IMR-90 (cell line): ENCODE measurements around the gene CUL7. TPM values are rescaled to one million over a fixed set of nuclear protein-coding genes. Genes with fewer than 3 reads are reported as not detected.
A peak's percentile ranks its signal among the peaks of the same experiment; 100 is the strongest.

Experiments used
- ATAC-seq: fragments of 200-7000 bp; cut with Tn5 transposase; 2 replicates; pipeline ENCODE4 v1.9.1; 2020; ENCODE audit warnings: low read depth, mild to moderate bottlenecking, moderate library complexity
- BruUV-seq: library from RNA; stranded (reverse); fragments of 400-500 nt; replicated peaks from 2 replicates; lab custom pipeline; 2021; lab: Mats Ljungman, UMichigan
- CTCF ChIA-PET: fragments of 300-600 bp; formaldehyde crosslinking; extraction: SDS; loops from one replicate; lab custom pipeline; 2021; ENCODE audit warnings: antibody characterized with exemption; lab: Yijun Ruan, JAX
- POLR2A ChIA-PET: fragments of 300-600 bp; sonication (Branson Sonifier 250); formaldehyde crosslinking; loops from one replicate; lab custom pipeline; 2022; ENCODE audit warnings: antibody characterized with exemption; ENCODE audit not compliant: unreplicated experiment; lab: Charles Lee
- DNase-seq: peaks from one replicate; pipeline ENCODE4 v3.0.0; 2013
- H2AFZ ChIP-seq: replicated peaks from 2 replicates; pipeline ENCODE3; 2013; ENCODE audit warnings: low read length, mild to moderate bottlenecking; ENCODE audit not compliant: poor library complexity
- H2AK5ac ChIP-seq: 2 replicates; pipeline ENCODE4 v1.6.1; 2013; ENCODE audit warnings: low read depth, low read length, inconsistent platforms
- H2AK9ac ChIP-seq: replicated peaks from 2 replicates; pipeline ENCODE3; 2013; ENCODE audit warnings: mild to moderate bottlenecking, low read depth, low read length, moderate library complexity; ENCODE audit not compliant: poor library complexity
- H2BK120ac ChIP-seq: 2 replicates; pipeline ENCODE4 v1.6.1; 2013; ENCODE audit warnings: low read depth, low read length, inconsistent platforms
- H2BK15ac ChIP-seq: 3 replicates; pipeline ENCODE4 v1.6.1; 2013; ENCODE audit warnings: low read depth, low read length, inconsistent platforms
- H2BK20ac ChIP-seq: 2 replicates; pipeline ENCODE4 v1.6.1; 2013; ENCODE audit warnings: low read depth, mild to moderate bottlenecking, inconsistent platforms, low read length, moderate library complexity
- H2BK5ac ChIP-seq: 2 replicates; pipeline ENCODE4 v1.6.1; 2013; ENCODE audit warnings: mild to moderate bottlenecking, low read depth, low read length, inconsistent platforms; ENCODE audit not compliant: poor library complexity, severe bottlenecking
- H3K14ac ChIP-seq: replicated peaks from 2 replicates; pipeline ENCODE4 v1.6.1; 2013; ENCODE audit warnings: low read depth, low read length, inconsistent platforms
- H3K18ac ChIP-seq: 2 replicates; pipeline ENCODE4 v1.6.1; 2013; ENCODE audit warnings: low read depth, low read length, control low read depth
- H3K23ac ChIP-seq: 2 replicates; pipeline ENCODE4 v1.6.1; 2013; ENCODE audit warnings: low read depth, low read length, inconsistent platforms
- H3K27ac ChIP-seq: 2 replicates; pipeline ENCODE4 v1.5.1; 2013; ENCODE audit warnings: mild to moderate bottlenecking, control low read depth, low read length; ENCODE audit not compliant: insufficient read depth
- H3K27me3 ChIP-seq: 2 replicates; pipeline ENCODE4 v1.6.1; 2013; ENCODE audit warnings: low read length; ENCODE audit not compliant: control insufficient read depth, insufficient read depth
- H3K36me3 ChIP-seq: 2 replicates; pipeline ENCODE4 v1.6.1; 2013; ENCODE audit warnings: low read length, mixed read lengths; ENCODE audit not compliant: control insufficient read depth, insufficient read depth
- H3K4ac ChIP-seq: 2 replicates; pipeline ENCODE4 v1.6.1; 2013; ENCODE audit warnings: low read depth, low read length, inconsistent platforms
- H3K4me1 ChIP-seq: 2 replicates; pipeline ENCODE4 v1.6.1; 2013; ENCODE audit warnings: low read length, mixed read lengths; ENCODE audit not compliant: control insufficient read depth, insufficient read depth
- H3K4me2 ChIP-seq: 2 replicates; pipeline ENCODE4 v1.6.1; 2013; ENCODE audit warnings: low read depth, mild to moderate bottlenecking, control low read depth, low read length, moderate library complexity
- H3K4me3 ChIP-seq: 2 replicates; pipeline ENCODE4 v1.5.1; 2013; ENCODE audit warnings: low read depth, mild to moderate bottlenecking, control low read depth, low read length, moderate library complexity; ENCODE audit not compliant: insufficient read depth
- H3K56ac ChIP-seq: 2 replicates; pipeline ENCODE4 v1.6.1; 2013; ENCODE audit warnings: low read length, inconsistent platforms; ENCODE audit not compliant: insufficient read depth; ENCODE audit errors: extremely low read depth
- H3K79me1 ChIP-seq, 2 experiments: 2 replicates each; pipeline ENCODE4 v1.6.1; 2013; ENCODE audit warnings: low read length in 2 of 2, inconsistent platforms in 1 of 2, low read depth in 1 of 2
- H3K9ac ChIP-seq: 2 replicates; pipeline ENCODE4 v1.6.1; 2013; ENCODE audit warnings: low read depth, low read length, control low read depth
- H3K9me1 ChIP-seq: 2 replicates; pipeline ENCODE4 v1.6.1; 2013; ENCODE audit warnings: low read length, inconsistent platforms; ENCODE audit not compliant: insufficient read depth
- H3K9me3 ChIP-seq: 2 replicates; pipeline ENCODE4 v1.6.1; 2013; ENCODE audit warnings: low read length; ENCODE audit not compliant: control insufficient read depth, insufficient read depth
- H4K20me1 ChIP-seq: 2 replicates; pipeline ENCODE4 v1.6.1; 2013; ENCODE audit warnings: low read length, inconsistent platforms; ENCODE audit not compliant: insufficient read depth
- H4K5ac ChIP-seq: 2 replicates; pipeline ENCODE4 v1.6.1; 2013; ENCODE audit warnings: mild to moderate bottlenecking, low read depth, low read length, control low read depth
- H4K8ac ChIP-seq, 2 experiments: 2 replicates each; pipeline ENCODE4 v1.6.1; 2013; ENCODE audit warnings: low read depth in 2 of 2, low read length in 2 of 2, control low read depth in 1 of 2, inconsistent platforms in 1 of 2
- H4K91ac ChIP-seq: 2 replicates; pipeline ENCODE4 v1.6.1; 2013; ENCODE audit warnings: low read depth, low read length, inconsistent platforms; ENCODE audit not compliant: insufficient read depth
- MAZ ChIP-seq: IDR thresholded peaks from 2 replicates; pipeline ENCODE4 v1.6.1; 2012; ENCODE audit warnings: low read depth, mild to moderate bottlenecking, low read length, improper control_type of control experiment, moderate library complexity, borderline replicate concordance
- RCOR1 ChIP-seq: IDR thresholded peaks from 2 replicates; pipeline ENCODE4 v1.6.1; 2012; ENCODE audit warnings: mild to moderate bottlenecking, low read length, improper control_type of control experiment; ENCODE audit not compliant: insufficient replicate concordance
- WGBS, 2 experiments: methylation state at CpG; one replicate each; pipeline versions ENCODE4 v1.1.5 to v1.1.7; 2013; ENCODE audit warnings: missing lambda C conversion rate in 2 of 2; ENCODE audit not compliant: insufficient read length in 1 of 2; ENCODE audit errors: extremely low coverage in 2 of 2; 5-methylcytosine and 5-hydroxymethylcytosine counted together
- dilution Hi-C: fragments of 300-500 bp; cut with HindIII; formaldehyde crosslinking; loops from one replicate; pipeline ENCODE4 v1.14.3; 2018; ENCODE audit warnings: low sequenced_read_pairs; ENCODE audit not compliant: unreplicated experiment
- in situ Hi-C: fragments of 300-500 bp; cut with MboI; formaldehyde crosslinking; loops from 3 replicates; pipeline ENCODE4 v1.14.3; 2019; ENCODE audit warnings: low sequenced_read_pairs, inconsistent platforms, mixed read lengths
- intact Hi-C: fragments of 100-400 bp; cut with micrococcal nuclease; formaldehyde crosslinking; loops from 2 replicates; pipeline ENCODE4 v1.10.0; 2022
- polyA plus RNA-seq, 3 experiments: library from polyadenylated mRNA; depleted of rRNA; stranded (reverse); fragments of >200 nt; gene quantifications; 2 replicates each; pipeline ENCODE4 v1.2.3, GENCODE V29; 2012; ENCODE audit warnings: low replicate concordance in 1 of 3
- total RNA-seq: library from RNA; depleted of rRNA; stranded (reverse); fragments of >200 nt; gene quantifications from 2 replicates; pipeline ENCODE4 v1.2.3, GENCODE V29; 2012

The CUL7 gene
- total and polyA plus RNA-seq, 2 of the 4 experiments (the other 2 are of a cell fraction): 38.0 to 39.3 TPM

GRCh38 chr6:43075670-43076463 is 22.2 kb upstream of the CUL7 start, which contains the start of gene PTK7:
TSS of gene PTK7 (plus strand) at chr6:43076314. CDS start at chr6:43076489, 175 bp downstream.
- Histone ChIP-seq H4K8ac (peak within 1 kb of the TSS; percentile 79 to 91), H2AK5ac (peak within 1 kb of the TSS; percentile 68), H2BK5ac (peak within 1 kb of the TSS; percentile 91), H2BK120ac (peak within 1 kb of the TSS; percentile 94), H3K18ac (peak within 1 kb of the TSS; percentile 89), H3K9me1 (peaks cover 18% of the 10 kb centered on the region), H3K56ac (peak within 1 kb of the TSS; percentile 92), H3K79me1 (peaks cover 10 to 47% of the 10 kb centered on the region in 2 experiments), H3K4ac (peak within 1 kb of the TSS; percentile 97), H3K9me3 (no peaks in the 10 kb centered on the region), H2BK15ac (peak within 1 kb of the TSS; percentile 85; the same call in 2 of the 3 replicates), H3K23ac (peak within 1 kb of the TSS; percentile 93), H3K4me3 (peak within 1 kb of the TSS; percentile 76), H4K5ac (peak within 1 kb of the TSS; percentile 90), H2AK9ac (peak within 1 kb of the TSS; percentile 93), H3K27ac (peak within 1 kb of the TSS; percentile 98), H3K36me3 (peaks cover 6% of the 10 kb centered on the region; the same call in 1 of the 2 replicates), H3K9ac (peak within 1 kb of the TSS; percentile 92), H3K14ac (peak within 1 kb of the TSS; percentile 97), H2AFZ (peak within 1 kb of the TSS; percentile 93), H3K27me3 (no peaks in the 10 kb centered on the region), H4K20me1 (peaks cover 22% of the 10 kb centered on the region), H3K4me1 (peaks cover 25% of the 10 kb centered on the region), H4K91ac (peak within 1 kb of the TSS; percentile 93), H3K4me2 (peak within 1 kb of the TSS; percentile 95), H2BK20ac (peak within 1 kb of the TSS; percentile 86)
- 0% methylated on average over 17 of the region's 60 CpGs; no CpG with 5 or more reads in 1 of the 2 experiments for WGBS, 2 experiments
- DNase-seq (peak; percentile 54), ATAC-seq (peak; percentile 77)
- dilution Hi-C loops: no loop called here
- CTCF ChIA-PET: interaction anchor here (1.5 kb wide), 1 partner anchor 68 kb away, joined by 7 read pairs; no protein-coding TSS in a partner anchor
- TF ChIP-seq RCOR1 (no peak), MAZ (0 out of 2 replicates have a peak, but pooled peaks have one; percentile 19)
- intact Hi-C loops: loop anchor here (1.0 to 2.0 kb wide), 5 partner anchors 15 to 67 kb away; partner anchors contain the start of genes CUL7, KLC4 and MRPL2
- POLR2A ChIA-PET: interaction anchor here (0.6 to 1.0 kb wide), 2 partner anchors 67 to 110 kb away, joined by 3 read pairs; no protein-coding TSS in a partner anchor
- BruUV-seq: no TSS peak
- in situ Hi-C loops: loop anchor here (5.0 kb wide), 1 partner anchor 51 kb away; no protein-coding TSS in a partner anchor
